ENCODE measurements around the gene RARG.

Gene RARG

DNA sequence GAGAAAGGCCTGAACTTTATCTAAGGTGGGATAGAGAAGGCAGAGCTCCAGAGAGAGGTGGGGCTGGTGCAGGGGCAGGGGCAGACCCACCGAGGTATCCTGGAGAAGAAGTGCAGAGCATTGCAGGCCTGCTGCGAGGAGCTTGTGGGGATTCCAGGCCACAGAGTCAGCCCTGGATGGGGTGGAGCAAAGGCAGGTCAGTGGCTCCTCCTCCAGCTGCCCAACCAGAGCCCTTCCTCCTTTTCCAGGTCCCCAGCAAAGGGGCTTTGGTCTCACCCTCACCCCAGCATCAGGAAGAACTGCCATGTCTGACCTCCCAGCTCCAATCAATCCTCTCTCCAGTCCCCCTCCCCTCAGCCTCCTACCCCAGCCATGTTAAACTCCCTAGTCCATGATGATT, 71.3 kb downstream of the RARG start:
- DNase-seq: no peak
